GM19455 (cell line): ENCODE results near the gene SRP14.

Experiments
- ATAC-seq: cut with Tn5 transposase; IDR thresholded peaks from one replicate; pipeline ENCODE4 v1.9.1; 2021; ENCODE audit not compliant: unreplicated experiment

SRP14 gene

DNA sequence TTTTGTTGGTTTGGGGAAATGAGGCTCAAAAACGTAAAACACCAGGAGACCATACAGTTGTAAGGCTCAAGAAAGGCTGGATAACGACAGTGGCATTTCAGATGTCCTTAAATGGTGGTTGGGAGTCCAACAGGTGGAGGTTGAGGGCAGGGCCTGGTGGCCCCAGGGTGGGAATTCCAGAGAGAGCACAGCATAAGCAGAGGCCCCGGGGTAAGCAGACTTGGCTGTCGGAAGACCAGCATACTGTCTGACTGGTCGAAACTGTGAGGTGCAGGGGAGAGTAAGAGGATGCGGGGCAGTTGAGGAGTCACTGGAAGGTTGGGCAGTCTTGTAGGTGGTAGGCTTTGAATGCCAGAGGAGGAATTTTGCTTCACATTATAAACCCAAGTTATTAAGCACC lies 48.3 kb downstream of the SRP14 start:
- no peak for ATAC-seq

GRCh38 chr15:39987821-39988220 lies 51.2 kb downstream of the SRP14 start:
- no peak for ATAC-seq
